Stimulated activated CD4-positive, alpha-beta T cell treated with anti-CD3 and anti-CD28 coated beads, Interleukin-12 subunit alpha, Interleukin-12 subunit beta, amount 100 ng/mL, for 24 hours (primary cell): ENCODE measurements around the gene GNG14.
"Not testable (repeated sequence)": the region's sequence is repeated elsewhere in the genome, so short reads cannot be mapped to it uniquely, and the experiment has no call there.

Experiments used
- DNase-seq, 2 experiments: peaks; one replicate each; pipeline ENCODE4 v3.0.0-alpha.2; 2020; ENCODE audit warnings: low read depth in 2 of 2

The GNG14 gene

DNA sequence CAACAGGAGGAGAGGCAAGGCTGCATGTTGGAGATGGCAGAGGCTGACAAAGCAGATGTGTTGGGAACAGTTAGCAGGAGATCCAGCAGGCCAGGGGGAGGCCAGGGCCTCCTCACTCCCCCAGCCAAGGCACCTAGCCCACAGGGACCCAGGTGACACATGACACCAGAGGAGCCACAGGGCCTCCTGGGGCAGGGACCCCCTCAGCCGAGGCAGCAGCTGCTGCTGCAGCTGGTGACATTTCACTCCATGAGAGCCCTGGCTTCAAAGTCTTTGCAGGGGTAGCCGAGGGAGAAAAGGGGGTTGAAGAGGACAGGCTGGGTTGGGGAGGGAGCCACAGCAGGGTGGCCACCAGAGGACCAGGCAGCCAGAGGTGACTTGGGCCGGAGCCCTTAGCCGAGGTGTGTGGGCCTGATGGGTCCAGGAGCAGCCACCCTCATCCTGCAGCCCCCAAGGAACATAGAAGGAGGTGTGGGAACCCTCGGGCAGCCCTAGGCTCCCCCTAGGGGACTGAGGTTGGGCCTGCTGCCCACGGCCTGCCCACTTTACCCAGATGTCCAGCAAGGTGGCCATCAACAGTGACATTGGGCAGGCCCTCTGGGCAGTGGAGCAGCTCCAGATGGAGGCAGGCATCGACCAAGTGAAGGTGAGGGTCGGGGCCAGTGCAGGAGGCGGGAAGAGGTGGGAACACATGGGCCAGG, at the start of gene GNG14:
GNG14 (plus strand) TSS at position 503 of the 701 bp plus-strand sequence; CDS start at position 554, 51 bp downstream.
- no peak for DNase-seq

DNA sequence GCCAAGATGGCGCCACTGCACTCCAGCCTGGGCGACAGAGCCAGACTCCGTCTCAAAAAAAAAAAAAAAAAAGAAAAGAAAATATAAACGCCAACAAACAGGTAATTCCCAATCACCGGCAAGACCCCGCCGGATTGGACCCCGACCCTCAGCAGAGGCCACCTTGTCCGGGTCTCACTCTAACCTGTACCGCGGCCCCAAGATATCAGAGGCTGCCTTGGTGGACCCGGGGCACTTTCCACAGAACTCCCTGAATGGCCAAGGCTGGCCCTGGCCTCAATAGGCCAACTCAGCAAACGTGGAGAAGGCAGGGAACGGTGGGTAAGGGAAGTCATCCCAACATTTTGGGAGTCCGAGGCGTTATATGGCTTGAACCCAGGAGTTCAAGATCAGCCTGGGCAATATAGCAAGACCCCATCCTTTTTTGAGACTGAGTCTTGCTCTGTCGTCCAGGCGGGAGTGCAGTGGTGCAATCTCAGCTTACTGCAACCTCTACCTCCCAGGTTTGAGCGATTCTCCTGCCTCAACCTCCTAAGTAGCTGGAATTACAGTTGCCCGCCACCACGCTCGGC, 49.1 kb upstream of the GNG14 start:
- DNase-seq, result no peak

DNA sequence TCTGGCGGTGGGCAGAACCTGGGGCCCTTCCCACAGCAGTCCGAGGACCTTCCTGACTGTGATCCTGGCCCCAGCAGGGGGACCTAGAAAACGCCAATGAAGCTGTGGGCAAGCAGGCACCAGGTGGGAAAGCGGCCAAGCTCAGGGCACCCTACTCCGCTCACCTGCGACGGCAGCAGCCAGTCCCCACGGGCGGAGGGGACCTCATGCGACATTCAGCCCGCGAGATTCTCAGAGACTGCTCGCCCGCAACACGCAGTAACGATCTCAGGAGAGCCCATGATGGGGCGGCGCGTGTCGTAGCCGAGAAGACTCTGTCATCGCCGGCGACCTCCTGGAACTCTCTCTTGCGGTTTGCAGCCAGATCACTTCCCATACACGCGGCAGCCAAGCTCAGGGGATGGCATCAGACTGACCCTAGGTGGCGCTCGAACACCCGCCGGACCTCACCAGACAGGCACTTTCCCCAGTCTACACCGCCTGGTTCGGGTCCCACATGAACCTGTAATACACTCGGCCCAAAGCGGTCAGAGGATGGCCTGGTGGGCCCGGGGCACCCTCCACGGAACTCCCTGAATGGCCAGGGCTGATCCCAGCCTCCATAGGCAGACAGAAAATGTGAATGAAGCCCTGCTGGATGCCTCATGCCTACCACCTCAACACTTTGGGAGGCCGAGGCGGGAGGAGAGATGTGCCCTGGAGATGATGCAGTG, 47.7 kb upstream of the GNG14 start:
- peak; percentile 78 to 87 for DNase-seq

GRCh38 chr19:12641456-12641855, 46.3 kb upstream of the GNG14 start:
- DNase-seq, result no peak

DNA sequence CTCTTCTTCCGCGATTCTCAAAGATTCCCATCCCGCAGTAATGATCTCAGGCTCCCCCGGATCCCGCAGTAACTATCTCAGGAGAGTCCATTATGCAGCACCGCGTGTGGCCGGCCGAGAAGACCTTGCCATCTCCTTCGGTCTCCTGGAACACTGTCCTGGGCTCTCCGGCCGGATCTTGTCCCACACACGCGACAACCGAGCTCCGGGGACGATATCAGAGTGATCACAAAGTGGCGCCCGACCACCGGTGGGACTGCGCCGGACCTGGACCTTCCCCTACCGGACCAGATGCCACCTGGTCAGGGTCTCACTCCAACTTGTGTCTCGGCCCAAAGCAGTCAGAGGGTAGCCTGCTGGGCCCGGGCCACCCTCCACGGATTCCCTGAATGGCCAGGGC, 45.3 kb upstream of the GNG14 start:
- no peak for DNase-seq

DNA sequence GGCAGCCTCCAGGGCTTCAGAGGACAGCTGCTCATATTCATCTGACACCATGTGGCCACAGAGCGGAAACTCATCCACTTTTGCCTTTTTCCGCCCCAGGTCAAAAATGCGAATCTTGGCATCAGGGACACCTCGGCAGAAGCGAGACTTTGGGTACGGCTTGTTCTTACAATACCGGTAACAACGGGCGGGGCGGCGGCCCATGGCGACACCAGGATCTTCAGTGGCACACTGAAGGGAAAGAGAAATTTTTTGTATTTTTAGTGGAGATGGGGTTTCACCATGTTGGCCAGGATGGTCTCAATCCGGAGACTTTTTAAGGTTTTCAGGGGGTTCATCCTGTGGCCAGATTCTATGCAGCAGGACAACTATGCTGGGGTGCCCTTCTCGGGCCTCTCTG, 44.1 kb upstream of the GNG14 start:
- DNase-seq, result not testable (repeated sequence)

DNA sequence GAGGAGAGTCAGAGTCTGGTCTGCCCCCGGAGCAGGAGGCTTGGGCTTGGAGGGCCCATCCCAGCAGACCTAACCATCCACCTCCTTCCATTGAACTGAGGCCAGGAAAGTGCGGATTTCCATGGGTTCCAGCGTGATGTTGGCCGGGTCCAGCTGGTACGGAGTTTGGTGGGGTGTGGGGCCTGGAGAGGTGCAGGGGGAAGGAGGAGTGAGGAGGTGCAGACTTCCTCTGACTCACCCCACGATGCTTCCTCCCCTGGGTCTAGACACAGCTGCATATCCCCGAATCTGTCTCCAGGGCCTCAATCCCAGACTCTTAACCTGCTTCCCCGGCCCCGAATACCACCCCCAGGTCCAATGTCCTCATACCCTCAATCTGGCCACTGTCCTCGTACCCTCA, 41.2 kb upstream of the GNG14 start:
- no peak for DNase-seq

- DNase-seq, result no peak
Measured at GRCh38 chr19:12647047-12647446, 40.8 kb upstream of the GNG14 start.

GRCh38 chr19:12647490-12648071, 40.2 kb upstream of the GNG14 start:
- DNase-seq, result peak in 1 of 2 experiments; percentile 30

GRCh38 chr19:12648088-12648487, 39.7 kb upstream of the GNG14 start:
- no peak for DNase-seq

DNA sequence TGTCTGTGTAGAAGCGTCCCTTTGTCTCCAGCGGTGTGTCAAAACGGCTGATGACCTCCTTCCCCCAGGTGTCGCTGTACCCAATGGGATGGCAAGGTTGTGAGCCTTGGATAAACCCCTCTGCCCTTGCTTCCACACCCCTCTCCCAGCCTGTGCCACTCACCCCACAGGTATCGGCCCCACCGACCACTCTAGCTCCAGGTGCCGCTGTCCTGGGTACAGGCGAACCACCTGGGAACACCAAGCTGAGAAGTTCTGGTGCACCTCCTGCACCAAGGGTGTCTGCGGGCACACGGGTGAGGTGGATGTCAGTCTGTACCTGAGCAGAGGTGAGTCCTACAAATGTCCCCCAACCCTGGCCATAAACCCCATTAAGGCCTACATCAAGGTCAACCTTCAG, 37.9 kb upstream of the GNG14 start:
- no peak for DNase-seq

GRCh38 chr19:12652219-12652618, 35.6 kb upstream of the GNG14 start:
- no peak for DNase-seq

GRCh38 chr19:12655546-12655945, 32.3 kb upstream of the GNG14 start:
- no peak for DNase-seq

DNA sequence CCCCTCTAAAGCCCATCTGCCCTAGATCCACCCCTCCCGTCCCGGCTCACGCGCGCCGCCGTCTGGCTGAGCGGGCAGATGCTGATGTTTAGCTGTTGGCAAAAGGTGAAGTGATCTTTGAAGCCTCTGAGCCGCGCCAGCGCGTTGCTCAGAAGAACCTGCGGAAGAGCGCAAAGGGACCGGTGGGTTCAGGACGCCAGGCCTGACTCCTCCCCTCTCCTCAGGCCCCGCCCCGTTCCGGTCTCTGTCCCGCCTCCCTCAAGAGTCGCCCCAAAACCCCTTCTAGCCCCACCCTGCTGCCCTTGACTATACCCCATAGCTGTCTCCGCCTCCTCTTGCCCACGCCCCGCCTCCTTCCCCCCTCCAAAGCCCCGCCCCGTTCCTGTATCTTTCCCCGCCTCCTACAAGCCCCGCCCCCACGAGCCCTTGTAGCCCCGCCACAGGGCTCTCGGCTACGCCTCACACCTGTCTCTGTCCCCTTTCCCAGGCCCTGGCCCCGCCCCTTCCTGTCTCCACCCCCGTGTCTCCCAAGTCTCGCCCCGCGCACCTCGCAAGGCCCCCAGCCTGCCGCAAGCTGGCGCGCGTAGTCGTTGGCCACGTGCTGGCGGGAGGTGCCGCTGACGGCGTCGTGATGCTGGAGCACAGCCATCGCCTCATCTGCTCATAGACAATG, 30.8 kb upstream of the GNG14 start:
- peak in 1 of 2 experiments; percentile 33 for DNase-seq

GRCh38 chr19:12657966-12658365, 29.8 kb upstream of the GNG14 start:
- DNase-seq, result no peak

GRCh38 chr19:12660980-12661379, 26.8 kb upstream of the GNG14 start:
- DNase-seq, result no peak

DNA sequence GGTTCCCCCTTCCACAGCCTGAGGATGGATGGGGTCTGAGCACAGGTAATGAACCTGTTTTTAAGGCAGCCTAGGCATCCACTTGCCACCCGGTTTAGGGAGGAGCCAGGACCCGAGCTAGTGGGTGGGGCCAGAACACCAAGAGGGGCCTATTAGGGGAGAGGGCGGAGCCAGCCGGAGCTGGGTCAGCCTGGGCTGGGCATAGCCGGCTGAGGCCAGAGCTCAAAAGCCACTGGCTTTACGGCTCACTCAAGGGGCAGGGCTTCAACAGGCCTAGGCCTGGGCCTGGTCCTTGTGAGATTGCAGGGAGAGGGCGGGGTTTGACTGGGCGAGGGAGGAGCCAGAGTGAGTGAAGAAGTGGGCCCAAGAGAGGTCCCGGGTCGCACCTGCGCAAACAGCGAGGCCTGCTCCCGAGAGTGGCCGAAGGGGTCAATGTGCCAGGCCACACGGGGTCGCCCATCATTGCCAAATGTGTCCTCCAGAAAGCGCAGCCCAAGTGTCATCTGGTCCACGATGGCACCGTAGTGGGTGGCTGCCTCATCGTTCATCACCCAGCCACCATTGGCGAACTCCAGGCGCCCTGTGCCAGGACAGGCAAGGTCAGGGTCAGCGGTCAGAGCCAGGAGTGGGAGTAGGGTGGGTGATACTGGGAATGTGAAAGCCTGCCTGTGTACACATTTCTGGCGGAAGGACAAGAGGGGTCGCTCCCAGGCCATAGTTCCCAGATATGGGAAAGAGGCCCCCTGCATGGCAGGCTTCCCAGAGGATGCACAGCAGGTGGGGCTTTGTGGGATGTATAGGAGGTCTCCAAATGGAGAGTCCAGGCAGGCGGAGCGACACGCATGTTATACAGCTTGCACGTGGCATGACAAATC, 23.2 kb upstream of the GNG14 start:
- DNase-seq, result no peak

- peak in 1 of 2 experiments; percentile 43 for DNase-seq
Measured at GRCh38 chr19:12665281-12665573, 22.6 kb upstream of the GNG14 start.

DNA sequence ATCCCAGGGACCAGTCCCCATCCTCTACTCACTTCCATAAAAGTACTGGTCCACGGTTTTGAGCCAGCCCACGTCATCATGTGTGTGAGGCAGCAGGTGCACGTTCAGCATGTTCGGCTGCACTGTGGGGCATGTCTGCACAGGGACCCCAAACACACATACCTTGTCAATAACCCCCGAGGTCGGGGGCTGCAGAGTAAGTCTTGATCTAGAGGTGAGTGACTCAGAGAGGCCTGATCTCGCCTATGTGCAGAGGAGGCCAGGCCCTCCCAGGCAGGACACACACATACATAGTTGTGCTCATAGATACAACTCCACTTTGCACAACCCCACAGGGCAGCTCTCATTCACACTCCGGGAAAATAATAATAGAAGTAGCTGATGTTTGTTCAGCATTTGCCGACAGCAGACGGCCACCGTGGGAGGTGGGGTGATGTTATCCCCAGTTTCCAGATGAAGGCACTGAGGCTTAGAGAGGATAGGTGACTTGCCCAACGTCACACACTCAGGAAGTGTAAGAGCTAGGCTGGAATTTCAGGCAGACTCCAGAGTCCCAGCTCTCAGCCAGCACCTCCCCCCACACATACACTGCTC, 22.0 kb upstream of the GNG14 start:
- no peak for DNase-seq

GRCh38 chr19:12666265-12667048, 21.3 kb upstream of the GNG14 start, which contains the start of the genes MAN2B1 and WDR83:
Gene MAN2B1, minus strand, starts transcription at chr19:12666742. Its CDS starts 41 bp downstream, at chr19:12666701.
Gene WDR83, plus strand, starts transcription at chr19:12666807. Its CDS starts 2,984 bp downstream, at chr19:12669791.
- DNase-seq, result peak; percentile 67 to 74
